H1 (cell line): ENCODE results near the gene SENP2. TPM values are rescaled to one million over a fixed set of nuclear protein-coding genes. Genes with fewer than 3 reads are reported as not detected.

Source experiments
- CTCF ChIA-PET: fragments of 300-600 bp; sonication (Branson Sonifier 250); formaldehyde crosslinking; loops from one replicate; lab custom pipeline; 2021; ENCODE audit not compliant: partially characterized antibody; lab: Charles Lee
- POLR2A ChIA-PET: fragments of 300-600 bp; sonication (Branson Sonifier 250); formaldehyde crosslinking; loops from one replicate; lab custom pipeline; 2021; ENCODE audit warnings: inconsistent platforms; ENCODE audit not compliant: partially characterized antibody; lab: Charles Lee
- DNase-seq, 2 experiments: peaks; one replicate each; pipeline versions ENCODE4 v3.0.0 to v3.0.0-alpha.2; 2010 to 2022; ENCODE audit warnings: low spot score in 2 of 2, low read depth in 1 of 2, mixed read lengths in 1 of 2
- FAIRE-seq: peaks from 2 replicates; lab custom pipeline; 2011; peaks lifted over from hg19 to GRCh38; lab: Jason Lieb, UNC
- H2AFZ ChIP-seq: 2 replicates; pipeline ENCODE4 v1.8.1; 2012; ENCODE audit warnings: low read length, inconsistent platforms
- H2AK5ac ChIP-seq: 2 replicates; pipeline ENCODE4 v1.6.1; 2013; ENCODE audit warnings: low read depth, low read length
- H2BK120ac ChIP-seq: replicated peaks from 2 replicates; pipeline ENCODE3; 2013; ENCODE audit warnings: low read depth, low read length, inconsistent platforms
- H2BK12ac ChIP-seq: 2 replicates; pipeline ENCODE4 v1.6.1; 2013; ENCODE audit warnings: low read depth, low read length
- H2BK15ac ChIP-seq: 2 replicates; pipeline ENCODE4 v1.6.1; 2013; ENCODE audit warnings: low read length
- H2BK20ac ChIP-seq: 2 replicates; pipeline ENCODE4 v1.6.1; 2013; ENCODE audit warnings: low read length
- H2BK5ac ChIP-seq: 2 replicates; pipeline ENCODE4 v1.6.1; 2013; ENCODE audit warnings: low read depth, low read length
- H3K14ac ChIP-seq: 2 replicates; pipeline ENCODE4 v1.6.1; 2013; ENCODE audit warnings: inconsistent platforms; ENCODE audit not compliant: insufficient read length
- H3K18ac ChIP-seq: 2 replicates; pipeline ENCODE4 v1.6.1; 2013; ENCODE audit warnings: low read length; ENCODE audit errors: extremely low read depth
- H3K23ac ChIP-seq: 2 replicates; pipeline ENCODE4 v1.6.1; 2013; ENCODE audit warnings: inconsistent platforms; ENCODE audit not compliant: insufficient read length
- H3K23me2 ChIP-seq: 2 replicates; pipeline ENCODE4 v1.6.1; 2013; ENCODE audit warnings: low read depth, low read length
- H3K27ac ChIP-seq: 2 replicates; pipeline ENCODE4 v1.6.1; 2011; ENCODE audit warnings: low read depth, low read length, inconsistent platforms
- H3K27me3 ChIP-seq, 4 experiments: replicated peaks in 1 of 4; 1 replicate in 1 of 4; 2 replicates in 3 of 4; pipeline versions ENCODE4 v1.6.1 to v1.8.1; 2011 to 2013; ENCODE audit warnings: low read length in 3 of 4, mild to moderate bottlenecking in 3 of 4, inconsistent platforms in 2 of 4, mixed read lengths in 2 of 4, moderate library complexity in 1 of 4; ENCODE audit not compliant: control insufficient read depth in 3 of 4, insufficient read depth in 3 of 4; ENCODE audit errors: extremely low read depth in 1 of 4
- H3K36me3 ChIP-seq, 4 experiments: 2 replicates each; pipeline versions ENCODE4 v1.6.1 to v1.8.1; 2011 to 2013; ENCODE audit warnings: mild to moderate bottlenecking in 4 of 4, low read length in 3 of 4, moderate library complexity in 2 of 4, control low read depth in 1 of 4, inconsistent platforms in 1 of 4; ENCODE audit not compliant: insufficient read depth in 4 of 4, control insufficient read depth in 2 of 4
- H3K4ac ChIP-seq: replicated peaks from 2 replicates; pipeline ENCODE3; 2013; ENCODE audit warnings: low read length, low read depth, mixed read lengths, inconsistent platforms; ENCODE audit not compliant: insufficient read length
- H3K4me1 ChIP-seq, 4 experiments: replicated peaks in 1 of 4; 1 replicate in 1 of 4; 2 replicates in 3 of 4; pipeline versions ENCODE4 v1.6.1 to v1.8.1; 2011 to 2013; ENCODE audit warnings: low read length in 3 of 4, inconsistent platforms in 2 of 4, mixed read lengths in 1 of 4; ENCODE audit not compliant: insufficient read depth in 4 of 4, control insufficient read depth in 3 of 4
- H3K4me2 ChIP-seq, 2 experiments: 2 replicates each; pipeline versions ENCODE4 v1.6.1 to v1.8.1; 2011 to 2013; ENCODE audit warnings: low read depth in 2 of 2, low read length in 2 of 2, control low read depth in 1 of 2, inconsistent platforms in 1 of 2, mild to moderate bottlenecking in 1 of 2; ENCODE audit not compliant: insufficient read depth in 1 of 2
- H3K4me3 ChIP-seq, 4 experiments: fragments of 200-600, 300-600 bp in 1 of 4; sonication (generic), shearing (Covaris generic), sonication (Bioruptor Twin) in 1 of 4; 2 replicates each; pipeline versions ENCODE4 v1.5.1 to v1.8.1; 2011 to 2016; ENCODE audit warnings: low read length in 4 of 4, low read depth in 3 of 4, control low read depth in 2 of 4, inconsistent platforms in 2 of 4, mild to moderate bottlenecking in 2 of 4, mixed read lengths in 1 of 4, moderate library complexity in 1 of 4; ENCODE audit not compliant: insufficient read depth in 2 of 4; ENCODE audit errors: extremely low read depth in 1 of 4
- H3K56ac ChIP-seq: replicated peaks from 2 replicates; pipeline ENCODE3; 2013; ENCODE audit warnings: low read depth, mild to moderate bottlenecking, mixed read lengths, low read length, inconsistent platforms; ENCODE audit not compliant: insufficient read length
- H3K79me1 ChIP-seq: 2 replicates; pipeline ENCODE4 v1.6.1; 2013; ENCODE audit warnings: low read depth, low read length, control low read depth
- H3K79me2 ChIP-seq, 2 experiments: 2 replicates each; pipeline versions ENCODE4 v1.6.1 to v1.8.1; 2012 to 2013; ENCODE audit warnings: low read length in 2 of 2, mild to moderate bottlenecking in 2 of 2, inconsistent platforms in 1 of 2; ENCODE audit not compliant: insufficient read depth in 2 of 2, control insufficient read depth in 1 of 2
- H3K9ac ChIP-seq, 4 experiments: replicated peaks in 1 of 4; 1 replicate in 1 of 4; 2 replicates in 3 of 4; pipeline versions ENCODE4 v1.6.1 to v1.8.1; 2011 to 2013; ENCODE audit warnings: low read depth in 3 of 4, low read length in 3 of 4, control low read depth in 2 of 4, mild to moderate bottlenecking in 2 of 4, moderate library complexity in 2 of 4, inconsistent platforms in 1 of 4; ENCODE audit errors: extremely low read depth in 1 of 4
- H3K9me3 ChIP-seq, 2 experiments: 2 replicates each; pipeline versions ENCODE4 v1.6.1 to v1.8.1; 2012 to 2013; ENCODE audit warnings: mild to moderate bottlenecking in 2 of 2, moderate library complexity in 2 of 2, control low read depth in 1 of 2, inconsistent platforms in 1 of 2, low read depth in 1 of 2, low read length in 1 of 2, mixed read lengths in 1 of 2; ENCODE audit not compliant: insufficient read depth in 2 of 2
- H4K20me1 ChIP-seq, 2 experiments: replicated peaks in 1 of 2; 2 replicates each; pipeline versions ENCODE3 to v1.8.1; 2011 to 2013; ENCODE audit warnings: inconsistent platforms in 2 of 2, low read length in 2 of 2, mild to moderate bottlenecking in 1 of 2; ENCODE audit not compliant: insufficient read depth in 2 of 2, control insufficient read depth in 1 of 2
- H4K5ac ChIP-seq: 2 replicates; pipeline ENCODE4 v1.6.1; 2013; ENCODE audit warnings: low read length, low read depth, mixed read lengths, inconsistent platforms; ENCODE audit not compliant: insufficient read length
- H4K8ac ChIP-seq: 2 replicates; pipeline ENCODE4 v1.8.0; 2013; ENCODE audit warnings: mild to moderate bottlenecking, moderate library complexity, low read length, inconsistent platforms; ENCODE audit not compliant: insufficient read depth; ENCODE audit errors: extremely low read depth
- H4K91ac ChIP-seq: replicated peaks from 2 replicates; pipeline ENCODE3; 2013; ENCODE audit warnings: low read length, mixed read lengths, inconsistent platforms; ENCODE audit not compliant: insufficient read length
- ASH2L ChIP-seq: fragments of 200-600, 300-600 bp; sonication (generic); IDR thresholded peaks from one replicate; pipeline ENCODE4 v1.7.1; 2017; ENCODE audit warnings: low read length
- CEBPB ChIP-seq: IDR thresholded peaks from 2 replicates; pipeline ENCODE4 v1.6.1; 2012; ENCODE audit warnings: low read depth, low read length
- CTBP2 ChIP-seq: IDR thresholded peaks from 2 replicates; pipeline ENCODE4 v1.7.0; 2011; ENCODE audit warnings: borderline replicate concordance, mild to moderate bottlenecking, moderate library complexity, mixed read lengths, low read length; ENCODE audit not compliant: insufficient read depth, insufficient read length
- EGR1 ChIP-seq: IDR thresholded peaks from 2 replicates; pipeline ENCODE4 v1.6.1; 2011; ENCODE audit warnings: low read depth, low read length, borderline replicate concordance
- GABPA ChIP-seq: IDR thresholded peaks from 2 replicates; pipeline ENCODE4 v1.6.1; 2011; ENCODE audit warnings: mild to moderate bottlenecking, low read length, moderate library complexity, borderline replicate concordance; ENCODE audit not compliant: insufficient read depth
- MAFK ChIP-seq: IDR thresholded peaks from 2 replicates; pipeline ENCODE4 v1.6.1; 2012; ENCODE audit warnings: low read depth, mild to moderate bottlenecking, improper control_type of control experiment, low read length
- NANOG ChIP-seq: IDR thresholded peaks from 2 replicates; pipeline ENCODE4 v1.6.1; 2011; ENCODE audit warnings: low read length, low read depth, mild to moderate bottlenecking, inconsistent platforms; ENCODE audit not compliant: insufficient read depth, poor library complexity, severe bottlenecking
- NRF1 ChIP-seq: IDR thresholded peaks from 2 replicates; pipeline ENCODE4 v1.6.1; 2011; ENCODE audit warnings: mild to moderate bottlenecking, low read depth, low read length, improper control_type of control experiment
- RAD21 ChIP-seq, 2 experiments: IDR thresholded peaks in 1 of 2; conservative IDR thresholded peaks in 1 of 2; 2 replicates each; pipeline ENCODE4 v1.6.1; 2011; ENCODE audit warnings: low read depth in 2 of 2, low read length in 2 of 2, improper control_type of control experiment in 1 of 2, inconsistent platforms in 1 of 2, mild to moderate bottlenecking in 1 of 2, moderate library complexity in 1 of 2
- SIX5 ChIP-seq: IDR thresholded peaks from 2 replicates; pipeline ENCODE4 v1.6.1; 2011; ENCODE audit warnings: mild to moderate bottlenecking, low read depth, low read length
- SP4 ChIP-seq: IDR thresholded peaks from 2 replicates; pipeline ENCODE4 v1.6.1; 2012; ENCODE audit warnings: low read length, inconsistent platforms
- TAF7 ChIP-seq: optimal IDR thresholded peaks from 2 replicates; pipeline ENCODE3; 2011; ENCODE audit warnings: low read depth, mild to moderate bottlenecking, inconsistent platforms, low read length, moderate library complexity, borderline replicate concordance
- TEAD4 ChIP-seq: IDR thresholded peaks from 2 replicates; pipeline ENCODE4 v1.6.1; 2012; ENCODE audit warnings: low read depth, low read length, inconsistent platforms, mixed read lengths
- ZNF274 ChIP-seq: IDR thresholded peaks from 2 replicates; pipeline ENCODE4 v1.7.0; 2012; ENCODE audit warnings: low read length, borderline replicate concordance; ENCODE audit errors: extremely low read depth
- WGBS, 2 experiments: shearing (Covaris generic) in 1 of 2; methylation state at CpG; one replicate each; pipeline versions ENCODE4 v1.1.6 to v1.1.7; 2013 to 2015; ENCODE audit warnings: low lambda C conversion rate in 2 of 2, mixed read lengths in 2 of 2, inconsistent platforms in 1 of 2, low coverage in 1 of 2, missing lambda C conversion rate in 1 of 2; ENCODE audit not compliant: insufficient replicate concordance in 2 of 2, insufficient coverage in 1 of 2, insufficient read length in 1 of 2; ENCODE audit errors: extremely low coverage in 1 of 2, missing lambda C conversion rate in 1 of 2; 5-methylcytosine and 5-hydroxymethylcytosine counted together
- polyA plus RNA-seq, 7 experiments: library from polyadenylated mRNA; depleted of rRNA in 3 of 7; stranded (reverse) in 5 of 7; unstranded in 2 of 7; fragments of >200 nt in 5 of 7; fragments of 200-250 nt in 2 of 7; gene quantifications; 1 replicate in 5 of 7; 2 replicates in 1 of 7; 4 replicates in 1 of 7; pipeline versions ENCODE4 v1.2.1 to v1.2.3, GENCODE V29; 2011 to 2013; ENCODE audit warnings: missing spikeins in 2 of 7, mixed read lengths in 2 of 7
- total RNA-seq: library from RNA; stranded (reverse); fragmentation: NEBNext Ultra II Directional; extraction: Animal tissue kit (Norgen Biotek cat#: 25700); gene quantifications from 2 replicates; pipeline ENCODE4 v1.2.1, GENCODE V29; 2021

The SENP2 gene
- total and polyA plus RNA-seq, 2 of the 8 experiments (the other 6 are each of a cell fraction or from before 2014, with no cell fraction given), result 25.2 to 69.3 TPM

DNA sequence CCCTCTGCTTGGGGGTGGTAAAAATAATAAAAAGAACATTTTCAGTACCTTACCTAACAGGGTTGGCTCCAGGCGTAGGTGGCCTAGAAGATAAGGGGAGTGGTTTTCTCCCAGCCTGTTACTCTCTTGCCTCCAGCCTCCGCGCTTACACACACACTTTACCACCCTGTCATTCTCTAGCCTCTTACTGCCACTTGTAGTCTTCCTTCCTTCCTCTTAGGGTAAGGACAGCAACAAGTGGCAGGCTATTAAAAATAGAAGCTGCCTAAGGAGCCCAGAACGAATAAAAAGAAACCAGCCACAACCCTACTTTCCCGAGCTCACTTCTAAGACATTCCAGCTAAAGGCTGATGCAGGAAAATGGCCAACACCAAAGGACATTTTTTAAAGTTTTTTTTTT is 24.1 kb upstream of the SENP2 start:
- no peaks in the 10 kb centered on the region for H3K23me2 ChIP-seq
- no peak overlapping the region for H3K27ac ChIP-seq
- H2BK15ac ChIP-seq, result no peak overlapping the region
- H3K9me3 ChIP-seq, result no peaks in the 10 kb centered on the region
- DNase-seq (peak in 1 of 2 experiments; percentile 30), FAIRE-seq (no peak)
- H3K79me2 ChIP-seq, result no peaks in the 10 kb centered on the region
- H2BK5ac ChIP-seq, result no peak overlapping the region
- WGBS, 2 experiments, result 66% methylated on average over 5 of the region's 5 CpGs; no CpG with 5 or more reads in 1 of the 2 experiments
- peak overlapping the region; percentile 6; the same call in 1 of the 2 replicates for H3K18ac ChIP-seq
- no peaks in the 10 kb centered on the region for H4K20me1 ChIP-seq
- H3K4me2 ChIP-seq, result peak overlapping the region in 1 of 2 experiments; percentile 39; a peak in 1 of 4 replicates
- no peaks in the 10 kb centered on the region for H3K27me3 ChIP-seq
- no peak overlapping the region for H3K23ac ChIP-seq
- ChIA-PET CTCF (interaction anchor here (1.0 to 5.7 kb wide), 3 partner anchors 12 to 15 kb away, joined by 3 to 69 read pairs (median 3); no protein-coding TSS in a partner anchor), POLR2A (interaction anchor here (0.8 to 1.8 kb wide), 3 partner anchors 13 to 25 kb away, joined by 3 to 6 read pairs (median 5); partner anchors contain the start of gene SENP2)
- no peak overlapping the region for H2BK120ac ChIP-seq
- no peak overlapping the region for H3K56ac ChIP-seq
- no peaks in the 10 kb centered on the region for H3K79me1 ChIP-seq
- H4K8ac ChIP-seq, result no peak overlapping the region
- no peaks in the 10 kb centered on the region for H3K36me3 ChIP-seq
- no peak overlapping the region for H4K91ac ChIP-seq
- H4K5ac ChIP-seq, result no peak overlapping the region
- H3K9ac ChIP-seq, result 0 out of 7 replicates have a peak overlapping the region, but pooled peaks of 1 of the 4 experiments have one; percentile 10
- no peak overlapping the region for H3K4ac ChIP-seq
- no peak overlapping the region for H2BK12ac ChIP-seq
- no peak overlapping the region for H3K14ac ChIP-seq
- no peak overlapping the region for H2AK5ac ChIP-seq
- peak overlapping the region; percentile 26; the same call in 1 of the 2 replicates for H2AFZ ChIP-seq
- no peak overlapping the region for H3K4me3 ChIP-seq
- H2BK20ac ChIP-seq, result peak overlapping the region; percentile 4; the same call in 1 of the 2 replicates
- peaks cover 6 to 16% (median 9%) of the 10 kb centered on the region in 4 experiments for H3K4me1 ChIP-seq
- TF ChIP-seq MAFK, result no peak
- no peak for TF ChIP-seq NRF1
- no peak for TF ChIP-seq NANOG
- no peak for TF ChIP-seq SP4
- no peak for TF ChIP-seq CTBP2
- no peak for TF ChIP-seq ASH2L
- no peak for TF ChIP-seq SIX5
- no peak for TF ChIP-seq RAD21 (IDR thresholded peaks at IDR 0.05 in 1 of 2, conservative IDR thresholded peaks at IDR 0.05 in 1 of 2; ENCODE audit: low read depth in 2 of 2, low read length in 2 of 2)
- no peak for TF ChIP-seq TAF7
- no peak for TF ChIP-seq CEBPB
- TF ChIP-seq TEAD4, result no peak
- TF ChIP-seq ZNF274, result no peak
- TF ChIP-seq EGR1, result no peak
- no peak for TF ChIP-seq GABPA
